ENCODE data around the gene MFSD6L.

DNA sequence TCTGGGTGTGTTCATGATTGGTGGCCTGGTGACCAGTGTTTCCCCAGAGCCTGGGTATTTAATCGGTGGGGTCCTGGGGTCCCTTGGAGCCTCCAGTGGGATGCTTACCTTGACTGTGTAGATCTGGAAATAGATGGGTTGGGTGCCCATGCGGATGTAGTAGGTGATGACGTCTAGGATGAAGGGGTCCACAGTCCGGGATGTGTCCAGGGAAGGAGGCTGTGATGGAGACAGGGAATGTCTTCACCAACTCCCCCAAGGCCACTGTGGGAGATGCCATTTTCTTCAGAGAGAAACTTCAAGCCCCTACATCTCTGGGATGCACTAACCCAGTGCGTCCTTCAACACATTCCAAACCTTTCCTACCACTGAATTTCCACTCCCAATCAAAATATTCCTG is 24.1 kb upstream of the MFSD6L start:
- TF ChIP-seq GATA2 (IDR thresholded peaks at IDR 0.05; ENCODE audit: low read depth, low read length): no peak
- no peak for TF ChIP-seq GATA3 (IDR thresholded peaks at IDR 0.05; ENCODE audit: low read depth, low read length)

All from SH-SY5Y (cell line).